IPS-11a (cell line): ENCODE results near the gene ZNF600.
"Not testable (repeated sequence)": the region's sequence is repeated elsewhere in the genome, so short reads cannot be mapped to it uniquely, and the experiment has no call there.

ENCODE experiments used
- H3K4me3 ChIP-seq: one replicate; pipeline ENCODE4 v1.5.1; 2013; ENCODE audit warnings: low read depth, low read length, control low read depth

Gene ZNF600

GRCh38 chr19:52786464-52787354, at the start of gene ZNF600:
Gene ZNF600, minus strand, starts transcription at chr19:52786791. Its CDS starts 7,903 bp downstream, at chr19:52778888.
- peak within 1 kb of the TSS; percentile 83 for H3K4me3 ChIP-seq

DNA sequence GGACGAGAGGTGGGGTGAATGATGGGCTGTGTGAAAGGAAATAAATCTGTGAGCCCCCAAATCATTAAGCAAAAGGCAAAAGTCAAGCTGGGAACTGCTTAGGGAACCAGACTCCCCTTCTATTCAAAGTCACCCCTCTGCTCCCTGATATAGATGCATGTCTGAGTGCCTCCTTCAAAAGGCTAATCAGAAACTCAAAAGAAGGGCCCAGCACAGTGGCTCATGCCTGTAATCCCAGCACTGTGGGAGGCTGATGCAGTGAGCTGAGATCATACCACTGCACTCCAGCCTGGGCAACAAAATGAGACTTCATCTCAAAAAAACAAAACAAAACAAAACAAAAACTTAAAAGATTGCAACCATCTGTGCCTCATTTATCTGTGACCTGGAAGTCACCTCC, 47.7 kb upstream of the ZNF600 start:
- not testable (repeated sequence) for H3K4me3 ChIP-seq

DNA sequence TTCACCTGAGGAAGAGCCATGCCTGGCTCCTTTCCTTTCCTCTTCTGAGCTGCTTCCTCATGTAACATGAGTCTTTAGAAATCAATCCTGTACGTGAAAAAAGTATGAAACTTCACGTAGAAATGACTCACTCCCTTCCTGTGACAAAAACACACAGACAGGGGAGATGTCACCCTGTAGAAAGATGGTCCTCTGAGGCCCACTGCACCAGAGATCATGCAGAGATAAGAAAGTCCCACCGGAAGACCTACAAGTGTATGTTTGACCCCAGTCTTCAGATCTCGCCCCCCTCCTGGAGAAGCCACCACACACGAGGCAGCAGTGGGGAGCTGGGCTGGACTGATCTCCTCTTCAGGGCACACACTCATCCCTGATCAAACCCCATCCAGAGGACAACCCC, 47.0 kb upstream of the ZNF600 start:
- H3K4me3 ChIP-seq, result not testable (repeated sequence)

DNA sequence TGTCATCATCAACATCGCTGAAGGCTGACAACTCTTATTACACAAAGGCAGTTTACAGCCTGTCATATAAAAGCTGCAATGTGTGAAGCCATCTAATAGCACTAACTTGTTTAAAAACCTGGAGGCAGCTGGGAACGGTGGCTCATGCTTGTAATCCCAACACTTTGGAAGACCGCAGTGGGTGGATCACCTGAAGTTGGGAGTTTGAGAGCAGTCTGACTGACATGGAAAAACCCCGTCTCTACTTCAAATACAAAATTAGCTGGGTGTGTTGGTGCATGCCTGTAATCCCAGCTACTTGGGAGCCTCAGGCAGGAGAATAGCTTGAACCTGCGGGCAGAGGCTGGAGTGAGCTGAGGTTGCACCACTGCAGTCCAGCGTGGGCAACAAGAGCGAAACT, 43.3 kb upstream of the ZNF600 start:
- H3K4me3 ChIP-seq, result not testable (repeated sequence)

DNA sequence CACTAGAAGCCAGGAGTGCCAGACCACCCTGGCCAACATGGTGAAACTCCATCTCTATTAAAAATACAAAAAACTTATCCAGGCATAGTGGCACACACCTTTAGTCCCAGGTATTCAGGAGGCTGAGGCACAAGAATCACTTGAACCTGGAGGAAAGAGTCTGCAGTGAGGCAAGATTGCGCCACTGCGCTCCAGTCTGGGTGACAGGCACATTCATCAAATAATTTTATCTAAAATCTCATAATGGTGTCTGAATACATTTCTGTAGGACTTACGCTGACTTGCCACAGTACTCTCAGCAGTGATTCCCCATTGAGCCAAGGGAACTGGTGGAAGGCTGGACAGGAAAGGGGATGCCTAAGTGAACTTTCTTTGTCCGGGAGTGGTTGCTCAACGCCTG, 39.2 kb upstream of the ZNF600 start:
- no peak overlapping the region for H3K4me3 ChIP-seq

GRCh38 chr19:52823676-52824075, 37.1 kb upstream of the ZNF600 start:
- no peak overlapping the region for H3K4me3 ChIP-seq

DNA sequence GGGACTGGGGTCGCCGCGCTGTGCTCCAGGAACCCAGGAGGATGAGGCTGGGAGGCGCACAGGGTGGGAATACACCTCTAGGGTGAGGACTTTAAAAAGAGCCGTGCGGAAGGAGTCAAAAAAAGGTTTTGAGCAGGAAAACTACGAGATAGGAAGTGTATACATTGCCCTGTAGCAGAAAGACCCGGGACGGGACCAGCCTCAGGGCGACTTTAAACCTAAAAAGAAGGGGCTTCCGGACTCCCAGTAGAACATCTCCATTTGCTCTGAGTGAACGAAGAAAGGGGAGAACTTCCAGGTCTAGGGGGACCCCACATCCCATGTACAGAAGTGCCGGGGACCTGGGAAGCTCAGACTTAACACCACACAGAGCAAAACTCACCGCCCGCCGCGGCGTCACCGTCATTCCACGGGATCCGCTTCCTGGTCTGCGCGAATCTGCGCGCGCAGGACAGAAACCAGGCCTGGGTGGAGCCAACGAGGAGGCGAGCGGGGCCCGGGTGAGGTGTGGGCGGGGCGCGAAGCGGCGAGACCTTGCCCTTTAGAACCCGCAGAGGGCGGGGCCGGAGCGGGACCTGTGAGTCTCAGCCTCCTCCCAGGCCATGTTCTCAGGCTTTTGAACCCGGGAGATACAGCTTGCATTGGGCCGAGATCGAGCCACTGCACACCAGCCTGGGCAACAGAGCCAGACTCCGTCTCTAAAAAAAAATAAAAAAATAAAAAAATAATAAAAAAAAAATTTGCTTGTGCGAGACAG, 34.8 kb upstream of the ZNF600 start, which contains the start of gene ZNF28:
Gene ZNF28 (minus strand): TSS at position 430 of the 757 bp plus-strand sequence. CDS start 3,675 bp downstream, outside the sequence.
- peak within 1 kb of the TSS; percentile 72 for H3K4me3 ChIP-seq

DNA sequence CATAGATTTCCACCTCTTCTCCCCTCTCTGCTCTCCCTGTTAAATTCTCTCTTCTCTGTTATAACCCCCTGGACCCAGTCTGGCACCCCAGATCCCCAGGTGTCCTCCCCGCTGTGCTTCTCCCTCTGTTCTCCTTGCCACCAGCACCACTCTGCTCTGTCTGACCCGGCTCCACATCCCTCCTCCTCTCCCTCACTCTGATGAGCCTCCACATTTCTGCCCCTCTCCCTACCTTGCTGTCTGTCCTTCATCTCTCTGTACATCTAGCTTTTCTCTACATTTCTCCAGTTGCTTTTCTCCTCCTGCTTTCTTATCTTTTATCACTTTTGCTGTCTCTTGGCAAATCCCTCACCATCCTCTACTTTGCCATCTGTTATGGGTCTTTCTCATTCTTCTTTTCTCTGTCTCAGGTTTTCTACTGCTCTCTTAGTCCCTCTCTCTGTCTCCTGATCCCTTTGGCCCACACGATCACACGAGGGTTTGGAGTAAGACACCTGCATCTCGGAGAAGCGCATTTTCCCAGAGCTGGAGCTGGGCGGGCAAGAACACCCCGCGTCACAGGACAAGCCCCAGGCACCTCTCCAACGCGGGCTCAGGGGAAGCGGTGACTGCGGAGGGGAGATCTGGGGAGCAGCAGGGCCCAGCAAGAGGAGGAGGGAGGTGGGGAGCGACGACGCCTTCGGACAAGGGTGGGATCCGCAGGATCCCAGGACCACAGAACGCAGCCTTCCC, 34.0 kb upstream of the ZNF600 start:
- H3K4me3 ChIP-seq, result peak overlapping the region; percentile 72

DNA sequence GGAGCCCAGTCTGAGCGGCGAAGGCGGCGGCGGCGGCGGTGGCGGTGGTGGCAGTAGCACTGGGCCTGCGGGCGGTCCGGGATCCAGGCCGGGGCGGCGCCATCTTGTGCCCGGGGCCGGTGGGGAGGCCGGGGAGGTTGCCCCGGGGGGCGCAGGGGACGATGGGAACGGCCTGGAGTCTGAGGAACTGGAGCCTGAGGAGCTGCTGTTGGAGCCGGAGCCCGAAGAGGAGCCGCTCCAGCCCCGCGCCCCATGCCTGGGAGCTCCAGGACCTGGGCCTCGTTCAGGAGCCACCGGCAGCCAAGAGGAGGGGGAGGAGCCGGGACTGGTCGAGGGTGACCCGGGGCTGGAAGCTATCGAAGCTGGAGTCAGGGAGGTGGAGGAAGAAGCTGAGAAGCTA, 23.2 kb upstream of the ZNF600 start:
- H3K4me3 ChIP-seq, result no peak overlapping the region

- not testable (repeated sequence) for H3K4me3 ChIP-seq
Observed at GRCh38 chr19:52799950-52800640, 13.5 kb upstream of the ZNF600 start.

- no peak overlapping the region for H3K4me3 ChIP-seq
Observed at GRCh38 chr19:52789440-52789839, 2.8 kb upstream of the ZNF600 start.

DNA sequence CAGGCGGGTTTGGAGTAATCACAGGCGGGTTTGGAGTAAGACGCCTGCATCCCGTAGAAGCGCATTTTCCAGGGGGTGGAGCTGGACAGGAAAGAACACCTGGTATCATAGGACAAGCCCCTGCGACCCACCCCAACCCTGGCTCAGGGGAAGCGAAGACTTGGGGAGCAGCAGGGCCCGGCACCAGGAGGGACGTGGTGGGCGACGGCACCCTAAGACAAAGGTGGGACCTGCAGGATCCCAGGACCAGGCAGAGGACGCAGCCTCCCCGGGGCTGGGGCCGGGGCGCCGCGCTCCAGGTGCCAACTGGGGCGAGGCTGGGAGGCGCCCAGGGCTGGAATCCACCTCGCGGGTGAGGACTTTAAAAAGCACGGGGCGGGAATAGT, 520 bp downstream of the ZNF600 start:
- H3K4me3 ChIP-seq, result peak overlapping the region; percentile 83

GRCh38 chr19:52785506-52785905, 1.1 kb downstream of the ZNF600 start:
- no peak overlapping the region for H3K4me3 ChIP-seq

- not testable (repeated sequence) for H3K4me3 ChIP-seq
Observed at GRCh38 chr19:52782864-52783263, 3.7 kb downstream of the ZNF600 start.

DNA sequence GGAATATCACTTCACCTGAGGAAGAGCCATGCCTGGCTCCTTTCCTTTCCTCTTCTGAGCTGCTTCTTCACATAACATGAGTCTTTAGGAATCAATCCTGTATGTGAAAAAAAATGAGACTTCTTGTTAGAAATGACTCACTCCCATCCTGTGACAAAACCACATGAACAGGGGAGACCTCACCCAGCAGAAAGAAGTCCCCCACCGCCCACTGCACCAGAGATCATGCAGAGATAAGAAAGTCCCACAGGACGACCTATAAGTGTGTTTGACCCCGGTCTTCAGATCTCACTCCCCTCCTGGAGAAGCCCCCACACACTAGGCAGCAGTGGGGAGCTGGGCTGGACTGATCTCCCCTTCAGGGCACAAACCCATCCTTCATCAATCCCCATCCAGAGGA, 7.8 kb downstream of the ZNF600 start:
- no peak overlapping the region for H3K4me3 ChIP-seq

DNA sequence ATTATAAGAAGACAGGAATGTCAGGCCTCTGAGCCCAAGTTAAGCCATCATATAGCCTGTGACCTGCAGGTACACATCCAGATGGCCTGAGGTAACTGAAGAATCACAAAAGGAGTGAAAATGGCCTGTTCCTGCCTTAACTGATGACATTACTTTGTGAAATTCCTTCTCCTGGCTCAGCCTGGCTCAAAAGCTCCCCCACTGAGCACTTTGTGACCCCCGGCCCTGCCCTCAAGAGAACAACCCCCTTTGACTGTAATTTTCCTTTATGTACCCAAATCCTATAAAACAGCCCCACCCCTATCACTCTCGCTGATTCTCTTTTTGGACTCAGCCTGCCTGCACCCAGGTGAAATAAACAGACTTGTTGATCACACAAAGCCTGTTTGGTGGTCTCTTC, 30.1 kb downstream of the ZNF600 start:
- not testable (repeated sequence) for H3K4me3 ChIP-seq

GRCh38 chr19:52749780-52750179, 36.8 kb downstream of the ZNF600 start:
- no peak overlapping the region for H3K4me3 ChIP-seq

DNA sequence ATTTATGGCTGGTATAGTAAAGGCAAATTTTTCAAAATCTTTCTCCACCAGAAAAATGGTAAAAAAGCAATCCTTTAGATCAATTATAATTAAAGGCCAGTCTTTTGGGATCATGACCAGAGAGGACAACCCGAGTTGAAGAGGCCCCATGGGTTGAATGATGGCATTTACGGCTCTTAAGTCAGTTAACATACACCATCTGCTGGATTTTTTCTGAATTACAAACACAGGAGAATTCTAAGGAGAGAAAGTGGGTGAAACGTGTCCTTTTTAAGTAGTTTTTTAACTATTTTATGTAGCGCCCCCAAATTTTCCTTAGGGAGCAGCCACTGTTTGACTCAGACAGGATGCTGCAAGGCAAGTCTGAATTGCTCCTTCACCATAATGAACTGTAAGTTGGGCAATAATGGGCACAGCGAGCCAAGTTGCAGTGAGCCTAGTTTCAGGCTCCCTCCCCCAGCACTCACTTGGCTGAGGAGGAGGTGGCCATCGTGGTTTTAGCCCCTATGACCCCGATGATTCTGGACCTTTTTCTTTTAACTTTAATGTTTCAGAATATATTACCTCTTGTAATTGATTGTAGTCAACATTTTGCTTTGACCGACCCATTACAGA, 38.1 kb downstream of the ZNF600 start:
- H3K4me3 ChIP-seq, result peak overlapping the region; percentile 52

DNA sequence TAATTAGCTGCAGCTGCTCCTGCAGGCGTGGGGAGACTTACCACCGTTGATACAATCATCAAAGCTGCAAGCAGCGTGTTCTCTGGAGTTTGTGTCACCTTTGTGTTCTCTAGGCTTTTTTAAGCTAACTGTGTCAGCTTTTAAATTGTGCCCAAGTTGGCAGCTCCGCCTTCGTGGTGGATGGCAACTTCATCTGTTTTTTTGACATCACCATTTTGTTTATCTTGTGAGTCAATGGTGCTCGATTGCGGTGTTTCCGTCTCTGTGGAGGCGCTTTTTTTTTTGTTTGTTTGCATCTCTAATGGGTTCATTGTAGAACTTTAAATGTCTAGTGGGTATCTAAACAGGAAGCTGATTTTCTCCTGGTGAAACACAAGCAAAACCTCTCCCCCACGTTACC, 40.7 kb downstream of the ZNF600 start:
- H3K4me3 ChIP-seq, result not testable (repeated sequence)

DNA sequence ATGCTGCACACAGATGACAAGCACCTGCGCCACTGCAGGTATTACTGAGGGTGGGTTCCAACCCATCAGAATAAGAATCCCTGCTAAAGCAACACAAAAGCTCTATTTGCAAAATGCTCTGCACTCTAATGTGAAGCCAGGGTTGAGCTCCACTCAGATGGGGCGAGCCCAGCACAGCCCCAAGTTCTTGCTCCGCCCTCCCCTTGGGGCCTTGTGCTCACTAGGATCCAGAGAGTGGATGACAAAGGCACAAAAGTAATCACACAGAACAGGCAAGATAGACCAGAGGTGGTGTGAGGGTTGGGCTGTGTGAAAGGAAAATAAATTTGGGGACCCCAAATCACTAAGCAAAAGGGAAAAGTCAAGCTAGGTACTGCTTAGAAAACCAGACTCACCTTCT, 43.5 kb downstream of the ZNF600 start:
- no peak overlapping the region for H3K4me3 ChIP-seq
